Stimulated activated CD8-positive, alpha-beta memory T cell treated with anti-CD3 and anti-CD28 coated beads, Interleukin-2, amount 100 ng/mL, for 48 hours (primary cell): ENCODE results near the gene CDK17.
"Not testable (repeated sequence)": the region's sequence is repeated elsewhere in the genome, so short reads cannot be mapped to it uniquely, and the experiment has no call there.

Source experiments
- DNase-seq, 2 donors: peaks; one replicate each; pipeline ENCODE4 v3.0.0-alpha.2; 2020; ENCODE audit warnings: low read depth in 2 of 2

Gene CDK17

GRCh38 chr12:96317801-96318200 lies 82.4 kb downstream of the CDK17 start:
- DNase-seq, result not testable (repeated sequence)

DNA sequence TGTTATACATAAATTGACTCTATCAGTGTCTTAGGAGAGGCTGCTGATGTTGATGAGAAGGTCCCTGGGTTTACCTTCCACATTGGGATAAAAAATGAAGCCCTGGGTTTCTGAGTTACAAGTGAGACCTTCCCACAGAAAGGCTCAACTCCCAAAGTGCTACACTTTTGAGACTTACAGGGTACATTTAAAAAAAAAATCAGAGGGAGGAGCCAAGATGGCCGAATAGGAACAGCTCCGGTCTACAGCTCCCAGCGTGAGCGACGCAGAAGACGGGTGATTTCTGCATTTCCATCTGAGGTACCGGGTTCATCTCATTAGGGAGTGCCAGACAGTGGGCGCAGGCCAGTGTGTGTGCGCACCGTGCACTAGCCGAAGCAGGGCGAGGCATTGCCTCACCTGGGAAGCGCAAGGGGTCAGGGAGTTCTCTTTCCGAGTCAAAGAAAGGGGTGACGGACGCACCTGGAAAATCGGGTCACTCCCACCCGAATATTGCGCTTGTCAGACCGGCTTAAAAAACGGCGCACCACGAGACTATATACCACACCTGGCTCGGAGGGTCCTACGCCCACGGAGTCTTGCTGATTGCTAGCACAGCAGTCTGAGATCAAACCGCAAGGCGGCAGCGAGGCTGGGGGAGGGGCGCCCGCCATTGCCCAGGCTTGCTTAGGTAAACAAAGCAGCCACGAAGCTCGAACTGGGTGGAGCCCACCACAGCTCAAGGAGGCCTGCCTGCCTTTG lies 84.3 kb downstream of the CDK17 start:
- not testable (repeated sequence) for DNase-seq

DNA sequence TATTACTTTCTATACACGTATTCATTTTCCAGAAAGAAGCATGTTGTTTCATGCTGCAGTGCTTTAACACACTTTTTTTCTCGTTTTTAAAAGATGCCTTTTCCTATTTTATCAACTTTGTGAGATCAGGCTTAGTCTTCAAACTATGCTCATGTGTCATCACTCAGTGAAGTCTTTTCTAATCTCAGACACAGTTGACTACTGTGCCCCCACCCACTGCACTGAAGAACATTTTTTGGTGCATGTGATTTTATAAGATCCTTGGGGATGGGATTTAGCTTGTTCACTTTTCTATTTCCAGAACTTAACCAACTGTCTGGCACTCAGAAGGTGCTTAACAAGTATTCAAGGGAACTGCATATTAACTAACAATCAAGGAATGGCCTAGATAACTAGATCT lies 85.5 kb downstream of the CDK17 start:
- DNase-seq, result no peak

DNA sequence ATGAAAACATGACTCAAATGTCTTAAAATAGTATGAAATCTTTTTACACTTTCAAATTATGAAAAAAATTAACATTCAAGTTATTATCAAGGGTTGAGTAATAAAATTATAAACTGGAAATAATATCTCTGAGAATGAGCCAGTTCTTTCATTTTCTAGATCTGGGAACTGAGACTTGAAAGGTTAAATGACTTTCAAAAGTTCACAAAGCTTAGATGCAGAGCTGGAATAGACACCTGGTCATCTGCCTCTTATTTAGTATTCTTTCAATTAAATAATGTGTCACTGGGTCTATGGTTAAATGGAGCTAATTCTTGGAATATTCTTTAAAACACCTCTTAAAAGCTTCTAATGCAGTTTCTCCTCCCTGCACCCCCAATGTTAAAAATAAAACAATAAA lies 86.6 kb downstream of the CDK17 start:
- DNase-seq, result no peak

DNA sequence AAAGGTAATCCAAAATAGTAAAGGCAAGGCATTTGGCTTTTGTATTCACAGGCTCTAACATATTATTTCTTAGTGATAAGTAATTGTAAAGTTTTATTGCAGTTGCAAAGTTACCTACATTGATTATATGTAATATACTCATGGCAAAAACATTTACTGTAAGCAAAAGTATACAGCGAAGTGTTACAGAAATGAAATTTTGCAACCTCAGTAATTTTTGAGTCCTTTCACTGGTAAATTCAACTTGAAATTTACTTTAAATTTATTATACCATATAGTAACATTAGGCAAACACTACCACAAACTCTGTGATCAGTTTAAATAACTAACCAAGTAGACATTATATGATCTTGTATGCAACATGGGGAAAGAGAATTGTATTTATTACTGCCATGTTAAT lies 89.0 kb downstream of the CDK17 start:
- no peak for DNase-seq

- no peak for DNase-seq
Observed at GRCh38 chr12:96310067-96310466, 90.2 kb downstream of the CDK17 start.

GRCh38 chr12:96308881-96309280 lies 91.4 kb downstream of the CDK17 start:
- DNase-seq, result no peak

GRCh38 chr12:96305665-96306064 lies 94.6 kb downstream of the CDK17 start:
- no peak for DNase-seq

DNA sequence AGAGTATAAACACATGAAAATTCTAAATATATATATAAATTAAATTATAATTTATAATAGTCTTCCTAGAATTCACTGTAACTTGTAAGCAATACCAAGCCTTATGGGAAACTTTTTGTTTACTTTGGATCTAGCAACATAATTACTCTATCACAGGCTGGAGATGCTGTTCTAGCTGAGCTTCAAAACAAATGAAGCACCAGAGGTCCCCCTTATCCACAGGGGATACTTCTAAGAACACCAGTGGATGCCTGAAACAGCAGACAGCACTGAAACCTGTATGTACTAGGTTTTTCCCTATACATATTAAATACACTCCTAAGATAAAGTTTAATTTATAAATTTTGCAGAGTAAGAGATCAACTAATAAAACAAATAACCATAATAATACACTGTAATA lies 96.6 kb downstream of the CDK17 start:
- DNase-seq, result no peak

- DNase-seq, result no peak
Observed at GRCh38 chr12:96302687-96303310, 97.4 kb downstream of the CDK17 start.

DNA sequence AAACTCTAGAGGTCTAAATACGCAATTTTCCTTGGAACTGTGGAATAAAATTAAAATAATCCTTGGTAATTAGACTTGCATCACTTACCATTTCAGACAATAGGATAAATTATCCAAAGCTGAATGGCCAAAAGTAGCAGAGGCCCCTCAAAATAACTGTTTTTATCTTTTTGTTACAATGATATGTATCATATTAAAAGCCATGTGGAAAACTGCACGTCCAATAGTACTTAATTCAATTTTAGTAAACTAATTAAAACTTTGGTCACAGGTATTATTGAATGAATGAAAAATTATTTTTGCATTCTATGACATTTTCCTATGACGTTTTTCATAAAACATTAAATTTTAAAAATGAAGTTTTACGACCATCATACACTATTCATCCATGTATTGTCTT lies 98.5 kb downstream of the CDK17 start:
- no peak for DNase-seq

GRCh38 chr12:96300064-96300463 lies 100.2 kb downstream of the CDK17 start:
- no peak for DNase-seq

GRCh38 chr12:96297504-96297903 lies 102.7 kb downstream of the CDK17 start:
- DNase-seq, result no peak

DNA sequence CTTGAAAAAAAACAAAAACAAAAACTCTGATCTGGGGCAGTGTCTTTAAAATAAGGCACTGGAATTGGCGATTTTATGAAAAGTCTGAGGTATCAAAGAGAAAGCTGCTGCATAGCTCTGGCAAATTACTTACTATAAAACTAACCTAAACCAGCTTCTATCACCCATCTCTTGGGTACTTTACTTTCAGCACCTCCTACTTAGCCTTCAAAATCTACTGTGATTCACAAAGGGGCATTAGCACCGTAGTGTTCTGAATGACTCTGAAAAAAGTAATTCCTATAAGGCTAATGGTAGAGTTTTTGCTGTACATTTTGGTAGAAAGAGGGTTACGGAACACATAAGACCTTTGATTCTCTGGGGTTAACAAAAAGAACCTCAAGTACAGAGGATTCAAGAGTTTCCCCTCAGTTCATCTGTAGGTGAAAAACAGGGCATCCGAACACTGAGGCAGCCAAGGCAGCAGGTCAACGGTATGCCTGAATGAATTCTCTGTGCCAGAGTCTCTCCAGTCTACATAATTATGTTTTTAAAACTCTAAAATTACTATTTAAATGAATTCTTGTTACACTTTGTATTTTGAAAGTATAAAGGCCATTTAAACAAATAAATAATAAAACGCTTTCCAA lies 104.6 kb downstream of the CDK17 start:
- DNase-seq, result no peak

- DNase-seq, result no peak
Observed at GRCh38 chr12:96294831-96295230, 105.4 kb downstream of the CDK17 start.

DNA sequence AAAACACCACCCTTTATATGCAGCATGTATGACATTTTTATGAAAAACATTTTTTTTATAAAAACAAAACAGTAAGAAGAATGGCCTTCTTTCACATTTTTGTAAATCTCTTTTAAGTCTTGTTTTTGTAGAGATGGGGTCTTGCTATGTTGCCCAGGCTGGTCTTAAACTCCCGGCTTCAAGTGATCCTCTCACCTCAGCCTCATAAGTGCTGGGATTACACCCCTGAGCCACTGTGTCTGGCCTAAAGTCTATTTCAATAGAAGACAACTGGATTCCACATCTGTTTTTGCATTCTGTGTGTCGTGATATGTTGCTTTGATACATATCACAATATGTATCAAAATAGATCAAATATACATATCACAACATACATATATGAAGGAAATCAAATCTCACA lies 107.1 kb downstream of the CDK17 start:
- DNase-seq, result no peak

DNA sequence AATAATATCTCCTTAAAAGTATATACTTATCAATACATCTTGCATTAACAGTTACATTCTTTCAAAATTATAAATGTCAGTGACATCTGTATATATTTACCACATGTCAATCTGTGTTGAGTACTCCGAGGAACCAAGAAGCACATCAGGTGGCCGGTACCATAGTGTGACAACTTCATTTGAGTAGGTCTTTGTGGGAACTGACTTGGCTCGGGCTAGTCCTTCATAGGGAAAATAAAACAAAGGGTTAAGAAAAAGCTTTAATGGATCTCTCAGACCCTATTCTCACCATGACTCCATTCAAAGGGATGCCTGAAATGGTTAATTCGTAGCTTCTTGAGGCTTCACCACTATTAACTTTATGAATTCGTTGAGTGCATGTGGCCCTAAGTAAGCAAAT lies 111.2 kb downstream of the CDK17 start:
- no peak for DNase-seq

DNA sequence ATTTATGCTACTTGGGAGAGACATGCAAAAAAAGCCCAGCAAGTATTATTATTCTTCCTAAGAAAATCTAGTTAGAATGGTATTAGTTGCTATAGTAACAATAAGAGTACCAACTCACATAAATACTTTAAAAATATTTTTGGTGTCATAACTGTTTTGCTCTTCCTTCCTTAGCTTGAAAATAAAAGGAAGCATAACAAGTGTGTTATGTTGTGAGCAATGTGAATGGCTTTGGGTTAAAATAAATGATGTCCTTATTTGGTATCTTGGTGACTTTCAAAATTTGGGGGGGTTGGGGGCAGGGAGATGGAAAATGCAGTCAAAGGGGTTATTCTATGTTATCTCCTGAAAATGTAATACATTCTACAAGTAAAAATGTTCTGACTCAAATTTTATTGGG lies 115.1 kb downstream of the CDK17 start:
- DNase-seq, result no peak

GRCh38 chr12:96274331-96274730 lies 125.9 kb downstream of the CDK17 start:
- DNase-seq, result no peak

- DNase-seq, result no peak
Observed at GRCh38 chr12:96271469-96272199, 128.6 kb downstream of the CDK17 start.

GRCh38 chr12:96266238-96266637 lies 134.0 kb downstream of the CDK17 start:
- no peak for DNase-seq

DNA sequence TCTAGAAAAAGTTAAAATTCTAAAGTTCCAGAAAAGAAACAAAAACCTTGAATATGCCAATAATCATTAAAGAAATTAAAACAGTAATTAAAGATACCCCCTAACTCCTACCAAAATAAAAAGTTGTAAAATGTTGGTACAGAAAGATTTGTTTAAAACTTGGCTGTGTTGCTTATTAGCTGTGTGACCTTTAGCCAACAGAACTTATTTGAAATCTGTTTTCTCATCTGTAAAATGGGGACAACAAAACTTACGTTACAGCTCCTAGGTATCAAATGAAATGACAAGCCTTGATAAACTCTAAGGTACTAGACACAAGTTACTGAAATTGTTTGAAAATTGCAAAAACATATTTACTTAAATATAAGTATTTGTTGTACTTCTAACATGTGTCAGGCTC lies 134.4 kb downstream of the CDK17 start:
- DNase-seq, result no peak

DNA sequence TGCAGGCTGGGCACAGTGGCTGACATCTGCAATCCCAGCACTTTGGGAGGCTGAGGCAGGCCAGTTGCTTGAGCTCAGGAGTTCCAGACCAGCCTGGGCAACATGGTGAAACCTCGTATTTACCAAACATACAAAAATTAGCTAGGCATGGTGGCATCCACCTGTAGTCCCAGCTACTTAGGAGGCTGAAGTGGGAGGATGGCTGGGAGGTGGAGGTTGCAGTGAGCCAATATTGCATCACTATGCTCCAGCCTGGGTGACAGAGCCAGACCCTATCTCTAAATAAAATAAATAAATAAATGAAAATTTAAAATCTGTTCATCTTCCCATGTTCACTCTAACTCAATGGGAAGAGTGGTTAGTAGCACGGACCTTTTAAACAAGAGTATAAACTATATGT lies 134.8 kb downstream of the CDK17 start:
- DNase-seq, result no peak
